Measurements from ENCODE around the gene PDE9A. TPM values are rescaled to one million over a fixed set of nuclear protein-coding genes. Genes with fewer than 3 reads are reported as not detected.

The PDE9A gene
- total and polyA plus RNA-seq, 2 experiments from 2014 or later, result 14.3 to 19.6 TPM

- Histone ChIP-seq H3K4me2 (no peak overlapping the region), H3K9me3 (ENCODE audit: low read depth) (no peaks in the 10 kb centered on the region), H3K36me3 (replicated peaks; ENCODE audit: insufficient read depth, low read depth) (no peaks in the 10 kb centered on the region), H3K27me3 (no peaks in the 10 kb centered on the region), H3K4me1 (ENCODE audit: insufficient read depth) (peaks cover 11% of the 10 kb centered on the region), H3K9me2 (replicated peaks; ENCODE audit: insufficient read depth) (no peaks in the 10 kb centered on the region), H3K27ac (no peak overlapping the region), H2AFZ (no peak overlapping the region), H4K20me1 (ENCODE audit: insufficient read depth, poor library complexity, severe bottlenecking) (no peaks in the 10 kb centered on the region), H3K79me2 (no peaks in the 10 kb centered on the region), H3K4me3 (no peak overlapping the region)
- WGBS (ENCODE audit: low lambda C conversion rate, missing lambda C conversion rate), result 96% methylated on average over 11 of the region's 12 CpGs
- TF ChIP-seq EZH2 (IDR thresholded peaks at IDR 0.05; ENCODE audit: borderline replicate concordance) (no peak), CTCF (IDR thresholded peaks at IDR 0.05; ENCODE audit: poor library complexity) (no peak), EZH2phosphoT487 (IDR thresholded peaks at IDR 0.05; ENCODE audit: low read depth, severe bottlenecking, unreplicated experiment) (no peak)
- no peak for DNase-seq (ENCODE audit: low spot score)
Measured at GRCh38 chr21:42736646-42737350, 83.4 kb downstream of the PDE9A start.

GRCh38 chr21:42737951-42738590 is 84.7 kb downstream of the PDE9A start:
- H3K27me3 ChIP-seq, result no peaks in the 10 kb centered on the region
- DNase-seq (ENCODE audit: low spot score), result peak; percentile 65
- 65% methylated on average over 16 of the region's 16 CpGs for WGBS (ENCODE audit: low lambda C conversion rate, missing lambda C conversion rate)
- H3K27ac ChIP-seq, result peak overlapping the region; percentile 76
- H2AFZ ChIP-seq, result no peak overlapping the region
- no peak overlapping the region for H3K4me3 ChIP-seq
- H3K4me1 ChIP-seq (ENCODE audit: insufficient read depth), result peaks cover 6% of the 10 kb centered on the region
- H3K9me2 ChIP-seq (replicated peaks; ENCODE audit: insufficient read depth), result no peaks in the 10 kb centered on the region
- no peaks in the 10 kb centered on the region for H3K9me3 ChIP-seq (ENCODE audit: low read depth)
- H3K36me3 ChIP-seq (replicated peaks; ENCODE audit: insufficient read depth, low read depth), result no peaks in the 10 kb centered on the region
- H3K79me2 ChIP-seq, result no peaks in the 10 kb centered on the region
- H4K20me1 ChIP-seq (ENCODE audit: insufficient read depth, poor library complexity, severe bottlenecking), result no peaks in the 10 kb centered on the region
- H3K4me2 ChIP-seq, result no peak overlapping the region
- TF ChIP-seq EZH2 (IDR thresholded peaks at IDR 0.05; ENCODE audit: borderline replicate concordance) (no peak), CTCF (IDR thresholded peaks at IDR 0.05; ENCODE audit: poor library complexity) (no peak), EZH2phosphoT487 (IDR thresholded peaks at IDR 0.05; ENCODE audit: low read depth, severe bottlenecking, unreplicated experiment) (no peak)

- H3K9me2 ChIP-seq (replicated peaks; ENCODE audit: insufficient read depth), result no peaks in the 10 kb centered on the region
- TF ChIP-seq CTCF (IDR thresholded peaks at IDR 0.05; ENCODE audit: poor library complexity) (no peak), EZH2phosphoT487 (IDR thresholded peaks at IDR 0.05; ENCODE audit: low read depth, severe bottlenecking, unreplicated experiment) (no peak), EZH2 (IDR thresholded peaks at IDR 0.05; ENCODE audit: borderline replicate concordance) (no peak)
- H2AFZ ChIP-seq, result no peak overlapping the region
- no peaks in the 10 kb centered on the region for H3K79me2 ChIP-seq
- H4K20me1 ChIP-seq (ENCODE audit: insufficient read depth, poor library complexity, severe bottlenecking), result no peaks in the 10 kb centered on the region
- peak overlapping the region; percentile 76 for H3K27ac ChIP-seq
- DNase-seq (ENCODE audit: low spot score), result no peak
- H3K4me2 ChIP-seq, result no peak overlapping the region
- no peaks in the 10 kb centered on the region for H3K27me3 ChIP-seq
- WGBS (ENCODE audit: low lambda C conversion rate, missing lambda C conversion rate), result 93% methylated on average over 21 of the region's 21 CpGs
- H3K4me3 ChIP-seq, result no peak overlapping the region
- no peaks in the 10 kb centered on the region for H3K9me3 ChIP-seq (ENCODE audit: low read depth)
- H3K36me3 ChIP-seq (replicated peaks; ENCODE audit: insufficient read depth, low read depth), result no peaks in the 10 kb centered on the region
- H3K4me1 ChIP-seq (ENCODE audit: insufficient read depth), result no peaks in the 10 kb centered on the region
Measured at GRCh38 chr21:42739061-42739931, 85.9 kb downstream of the PDE9A start.
